Stimulated activated CD4-positive, alpha-beta T cell treated with anti-CD3 and anti-CD28 coated beads, Interleukin-2, amount 100 ng/mL, for 24 hours (primary cell): ENCODE results near the gene GRAMD1B.

Experiments used
- DNase-seq, 2 donors: peaks; one replicate each; pipeline ENCODE4 v3.0.0-alpha.2; 2020

Gene GRAMD1B

DNA sequence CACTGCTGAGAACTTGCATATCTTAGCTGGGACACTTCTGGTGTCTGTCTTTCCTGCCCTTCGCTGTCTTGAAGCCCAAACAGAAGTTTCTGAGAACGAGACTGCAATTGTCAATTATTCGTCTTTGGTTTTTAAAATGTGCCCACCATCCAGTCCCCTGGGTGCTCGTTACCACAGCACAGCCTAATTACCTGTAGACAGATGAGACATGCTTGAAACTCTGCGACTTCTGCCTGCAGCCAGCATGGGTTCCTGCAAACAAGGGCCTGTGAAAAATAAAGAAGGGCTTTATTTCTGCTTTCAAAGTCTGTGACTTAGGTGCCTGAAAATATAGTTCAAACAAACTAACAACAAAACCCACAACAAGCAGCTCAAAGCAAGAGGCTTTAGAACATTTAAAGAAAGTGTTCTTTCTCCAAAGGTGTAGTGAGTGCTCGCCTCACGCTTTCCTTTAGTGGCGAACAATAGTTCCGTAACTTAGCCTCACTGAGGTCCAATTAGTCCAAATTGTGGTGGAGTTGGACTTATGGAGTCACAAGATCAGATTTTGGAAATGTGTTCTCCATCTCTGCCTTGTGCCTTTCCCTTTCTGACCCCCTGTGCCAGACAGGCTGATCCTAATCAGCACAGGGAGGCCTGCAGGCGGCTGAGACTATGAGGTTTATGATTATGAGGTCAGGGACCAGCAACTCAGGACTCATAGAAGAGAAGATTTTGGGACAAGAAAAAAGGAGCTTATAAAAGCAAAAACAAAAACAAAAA is 20.4 kb upstream of the GRAMD1B start:
- DNase-seq: no peak

GRCh38 chr11:123410218-123410549 is 19.9 kb upstream of the GRAMD1B start:
- DNase-seq: no peak

GRCh38 chr11:123413636-123414035 is 16.4 kb upstream of the GRAMD1B start:
- no peak for DNase-seq

GRCh38 chr11:123416566-123416965 is 13.5 kb upstream of the GRAMD1B start:
- no peak for DNase-seq

GRCh38 chr11:123418351-123419114 is 11.5 kb upstream of the GRAMD1B start:
- DNase-seq: no peak

GRCh38 chr11:123419731-123420452 is 10.2 kb upstream of the GRAMD1B start:
- DNase-seq: no peak

- no peak for DNase-seq
These were observed 8.5 kb upstream of the GRAMD1B start for GRCh38 chr11:123421589-123421988.

DNA sequence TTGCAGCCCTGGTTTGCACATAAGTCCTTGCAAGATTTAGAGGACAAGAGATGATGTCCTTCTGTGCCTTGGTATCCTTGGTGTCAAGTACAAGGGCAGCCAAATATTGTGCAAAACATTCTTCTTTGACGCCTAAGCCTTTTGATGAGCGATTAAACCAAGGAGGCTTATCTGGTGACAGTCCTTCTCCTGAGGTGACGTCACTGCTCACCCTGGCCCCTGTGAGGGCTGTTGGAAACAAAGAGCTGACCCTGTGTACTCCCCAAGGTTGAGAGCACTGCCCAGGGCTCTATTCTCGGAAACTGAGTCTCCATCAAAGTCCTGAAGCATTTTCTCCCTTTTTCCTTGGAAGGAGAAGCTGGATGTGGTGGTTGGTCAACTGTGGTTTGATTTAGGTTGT is 4.7 kb upstream of the GRAMD1B start:
- no peak for DNase-seq

GRCh38 chr11:123426789-123427188 is 3.3 kb upstream of the GRAMD1B start:
- no peak for DNase-seq

DNA sequence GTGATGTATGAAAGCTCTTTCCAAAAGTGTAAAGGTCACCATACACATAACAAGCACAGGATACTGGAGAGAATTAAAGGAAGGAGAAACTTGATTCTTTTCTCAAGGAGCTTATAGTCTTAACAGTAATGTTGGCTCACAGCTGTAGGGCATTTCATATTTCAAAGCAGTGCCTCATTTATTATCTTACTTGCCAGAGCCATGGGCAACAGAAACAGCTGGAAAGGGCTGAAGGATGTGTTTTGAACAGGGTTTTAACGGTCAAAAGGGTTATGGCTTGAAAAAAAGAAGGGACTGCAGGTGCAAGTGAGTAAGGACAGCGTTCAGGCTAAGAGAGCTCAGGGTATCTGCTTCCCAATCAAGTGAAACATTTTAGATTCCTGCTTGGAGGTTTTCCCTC is 2.7 kb upstream of the GRAMD1B start:
- no peak for DNase-seq

GRCh38 chr11:123428116-123428715 is 1.9 kb upstream of the GRAMD1B start:
- DNase-seq: no peak

- DNase-seq: no peak
These were observed 733 bp upstream of the GRAMD1B start for GRCh38 chr11:123429336-123429735.

DNA sequence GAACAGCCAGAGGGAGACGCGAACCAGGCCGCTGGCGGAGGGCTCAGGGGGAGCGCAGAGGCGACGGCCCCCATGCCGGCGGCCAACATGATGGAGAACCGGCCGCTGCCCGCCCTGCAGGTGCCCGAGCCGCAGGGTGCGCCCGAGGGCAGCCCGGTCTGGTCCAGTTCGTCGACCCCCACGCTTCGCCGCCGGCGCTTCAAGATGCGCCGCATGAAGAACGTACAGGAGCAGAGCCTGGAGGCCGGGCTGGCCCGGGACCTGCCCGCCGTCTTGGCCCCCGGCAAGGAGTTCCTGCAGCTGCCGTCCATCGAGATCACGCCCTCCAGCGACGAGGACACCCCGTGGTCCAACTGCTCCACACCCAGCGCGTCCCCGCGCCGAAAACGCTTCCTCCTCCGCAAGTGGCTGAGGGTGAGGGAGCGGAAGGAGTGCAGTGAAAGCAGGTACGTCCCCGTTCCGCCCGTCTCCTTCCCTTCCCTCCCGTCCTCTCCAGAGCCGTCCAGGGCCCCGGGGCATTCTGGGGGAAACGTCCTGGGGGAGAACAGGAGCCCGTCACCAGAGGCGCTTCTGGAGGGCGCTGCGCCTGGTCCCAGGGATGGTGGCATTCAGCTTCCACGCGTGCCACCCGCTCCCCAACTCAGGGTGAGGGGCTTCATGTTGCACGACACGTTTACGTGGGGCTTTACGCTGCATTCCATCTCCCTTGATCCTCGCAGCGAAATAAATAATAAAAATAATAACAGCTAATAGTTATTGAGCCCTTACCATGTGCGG is 840 bp downstream of the GRAMD1B start:
- peak; percentile 50 to 67 for DNase-seq

DNA sequence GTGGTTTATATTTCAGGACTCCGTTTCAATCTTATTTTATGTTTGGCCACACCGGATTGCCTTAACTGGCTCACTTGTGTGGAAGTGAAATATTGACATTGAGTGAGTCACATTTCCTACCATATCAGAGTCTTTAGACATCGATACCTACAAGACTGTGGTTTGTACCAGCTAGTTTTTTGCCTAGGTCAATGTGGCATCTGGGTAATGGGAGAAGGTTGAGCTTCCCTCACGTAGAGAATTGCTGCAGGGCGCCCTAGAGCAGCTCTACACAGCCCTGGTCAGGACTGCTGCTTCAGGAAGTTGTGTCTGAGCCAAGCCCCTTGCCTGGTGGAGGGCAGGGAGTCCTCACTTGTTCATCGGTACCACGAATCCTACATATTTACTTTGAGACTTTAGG is 1.6 kb downstream of the GRAMD1B start:
- no peak for DNase-seq

DNA sequence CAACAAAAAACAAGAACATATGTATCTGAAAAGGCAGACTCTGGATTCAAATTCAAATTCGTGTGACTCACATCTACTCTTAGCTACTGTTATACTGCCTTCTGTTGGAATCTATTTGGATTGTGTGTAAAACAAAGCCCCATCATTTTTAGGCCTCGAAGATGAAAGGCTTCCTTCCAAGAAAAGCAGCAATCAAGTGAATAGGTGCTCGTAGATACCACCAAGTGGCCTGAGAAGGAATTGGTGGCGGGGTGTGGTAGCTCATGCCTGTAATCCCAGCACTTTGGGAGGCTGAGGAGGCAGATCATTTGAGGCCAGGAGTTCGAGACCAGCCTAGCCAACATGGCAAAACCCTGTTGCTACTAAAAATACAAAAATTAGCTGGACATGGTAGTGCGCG is 4.2 kb downstream of the GRAMD1B start:
- peak in 1 of 2 donors; percentile 40 for DNase-seq

GRCh38 chr11:123434911-123435310 is 4.8 kb downstream of the GRAMD1B start:
- DNase-seq: no peak

GRCh38 chr11:123437236-123437979 is 7.3 kb downstream of the GRAMD1B start:
- no peak for DNase-seq

DNA sequence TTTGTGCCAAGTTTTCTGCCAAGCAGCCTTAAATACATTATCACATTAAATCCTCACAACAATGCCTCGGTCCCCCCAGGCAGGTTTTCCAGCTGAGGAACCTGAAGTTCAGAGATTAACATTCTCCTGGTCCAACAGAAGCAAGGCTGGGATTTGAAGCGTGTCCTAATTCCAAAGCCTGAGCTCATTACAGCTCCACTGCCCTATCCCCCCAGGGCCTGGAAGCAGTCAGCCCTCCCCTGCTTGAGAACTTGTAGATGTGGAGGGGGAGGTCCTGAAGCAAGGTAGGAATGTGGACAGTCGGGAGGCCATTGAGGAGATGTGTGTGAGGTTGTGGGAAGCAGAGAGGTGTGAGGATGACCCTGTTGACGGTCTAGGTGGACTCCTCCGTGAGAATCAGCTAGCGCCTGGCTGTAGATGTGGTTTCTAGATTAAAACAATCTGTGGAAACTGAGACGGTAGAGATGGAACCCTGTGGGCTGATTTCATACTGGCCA is 8.1 kb downstream of the GRAMD1B start:
- no peak for DNase-seq

GRCh38 chr11:123439616-123440015 is 9.5 kb downstream of the GRAMD1B start:
- no peak for DNase-seq

DNA sequence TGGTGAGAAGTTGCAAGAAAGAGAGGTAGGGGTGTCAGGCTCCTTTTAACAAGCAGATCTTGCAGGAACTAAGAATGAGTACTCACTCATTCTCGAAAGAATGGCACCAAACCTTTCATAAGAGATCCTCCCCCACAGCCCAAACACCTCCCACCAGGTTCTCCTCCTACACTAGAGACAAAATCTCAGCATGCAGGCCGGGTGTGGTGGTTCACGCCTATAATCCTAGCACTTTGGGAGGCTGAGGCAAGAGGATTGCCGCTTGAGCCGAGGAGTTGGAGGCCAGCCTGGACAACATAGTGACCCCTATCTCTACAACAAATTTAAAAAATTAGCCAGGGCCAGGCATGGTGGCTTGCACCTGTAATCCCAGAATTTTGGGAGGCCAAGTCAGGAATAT is 11.1 kb downstream of the GRAMD1B start:
- DNase-seq: no peak

DNA sequence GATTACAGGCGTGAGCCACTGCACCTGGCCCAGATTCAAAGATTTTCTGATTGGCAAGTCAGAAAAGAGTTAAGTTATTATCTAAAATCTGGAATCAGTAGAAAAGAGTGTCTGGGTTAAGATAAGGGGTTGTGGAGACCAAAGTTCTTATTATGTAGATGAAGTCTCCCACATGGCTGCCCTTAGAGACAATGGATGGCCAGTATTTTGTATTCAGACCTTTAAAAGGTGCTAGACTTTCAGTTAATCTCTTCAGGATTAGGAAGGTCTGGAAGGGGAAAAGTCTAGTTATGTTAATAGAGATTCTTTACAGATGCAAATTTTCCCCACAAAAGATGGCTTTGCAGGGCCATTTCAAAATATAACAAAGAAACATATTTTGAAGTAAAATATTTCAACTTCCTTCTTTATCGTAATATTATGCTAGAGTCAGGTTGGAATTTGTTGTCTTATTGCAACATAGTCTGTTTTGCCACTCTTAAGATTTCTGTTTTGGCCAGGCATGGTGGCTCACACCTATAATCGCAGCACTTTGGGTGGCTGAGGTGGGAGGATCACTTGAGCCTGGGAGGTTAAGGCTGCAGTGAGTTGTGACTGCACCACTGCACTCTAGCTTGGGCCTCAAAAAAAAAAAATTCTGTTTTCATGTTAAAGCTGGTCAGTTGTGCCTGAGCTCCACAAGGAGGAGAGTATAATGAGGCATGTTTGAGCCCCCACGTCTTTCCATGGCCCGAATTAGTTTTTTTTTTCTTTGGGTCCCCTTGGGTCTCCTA is 14.0 kb downstream of the GRAMD1B start:
- no peak for DNase-seq
